ENCODE results near the gene SDHAF4. TPM values are rescaled to one million over a fixed set of nuclear protein-coding genes. Genes with fewer than 3 reads are reported as not detected.
A peak's percentile ranks its signal among the peaks of the same experiment; 100 is the strongest.
"Not testable (repeated sequence)": the region's sequence is repeated elsewhere in the genome, so short reads cannot be mapped to it uniquely, and the experiment has no call there.

Gene SDHAF4
- total and polyA plus RNA-seq, 5 experiments from 2014 or later, result 6.1 to 15.7 (median 8.7) TPM

GRCh38 chr6:70604254-70604653, 37.5 kb downstream of the SDHAF4 start:
- no peak overlapping the region for H3K4me3 Mint-ChIP-seq
- DNase-seq, result no peak
- peaks cover 0 to 16% (median 12%) of the 10 kb centered on the region in 3 donors for H3K36me3 Mint-ChIP-seq
- no peak for ATAC-seq
- H3K27me3 Mint-ChIP-seq, result peaks cover 0 to 5% (median 2%) of the 10 kb centered on the region in 5 donors
- no peak overlapping the region for H3K27ac Mint-ChIP-seq
- POLR2A ChIA-PET, result no interaction called here
- peaks cover 2 to 13% (median 9%) of the 10 kb centered on the region in 4 donors for H3K4me1 Mint-ChIP-seq
- H3K9me3 Mint-ChIP-seq, result peaks cover 0 to 19% (median 11%) of the 10 kb centered on the region in 9 donors

GRCh38 chr6:70607371-70607770, 40.6 kb downstream of the SDHAF4 start:
- Mint-ChIP-seq H3K4me1 (peaks cover 2 to 11% (median 8%) of the 10 kb centered on the region in 4 donors), H3K36me3 (peaks cover 0 to 16% (median 12%) of the 10 kb centered on the region in 3 donors), H3K9me3 (peaks cover 0 to 19% (median 11%) of the 10 kb centered on the region in 9 donors), H3K27ac (peak overlapping the region in 7 of 10 donors; percentile 1 to 92 (median 13)), H3K4me3 (peak overlapping the region in 5 of 10 donors; percentile 1 to 68 (median 32))
- ATAC-seq, H3K27me3 Mint-ChIP-seq, POLR2A ChIA-PET: not testable (repeated sequence)
- DNase-seq, result peak in 2 of 10 donors; percentile 5 to 12

GRCh38 chr6:70609181-70609580, 42.5 kb downstream of the SDHAF4 start:
- H3K4me3 Mint-ChIP-seq, DNase-seq, H3K36me3 Mint-ChIP-seq, H3K27ac Mint-ChIP-seq, H3K27me3 Mint-ChIP-seq, ATAC-seq, POLR2A ChIA-PET: not testable (repeated sequence)
- Mint-ChIP-seq H3K9me3 (peaks cover 0 to 19% (median 8%) of the 10 kb centered on the region in 9 donors), H3K4me1 (peaks cover 2 to 11% (median 8%) of the 10 kb centered on the region in 4 donors)

DNA sequence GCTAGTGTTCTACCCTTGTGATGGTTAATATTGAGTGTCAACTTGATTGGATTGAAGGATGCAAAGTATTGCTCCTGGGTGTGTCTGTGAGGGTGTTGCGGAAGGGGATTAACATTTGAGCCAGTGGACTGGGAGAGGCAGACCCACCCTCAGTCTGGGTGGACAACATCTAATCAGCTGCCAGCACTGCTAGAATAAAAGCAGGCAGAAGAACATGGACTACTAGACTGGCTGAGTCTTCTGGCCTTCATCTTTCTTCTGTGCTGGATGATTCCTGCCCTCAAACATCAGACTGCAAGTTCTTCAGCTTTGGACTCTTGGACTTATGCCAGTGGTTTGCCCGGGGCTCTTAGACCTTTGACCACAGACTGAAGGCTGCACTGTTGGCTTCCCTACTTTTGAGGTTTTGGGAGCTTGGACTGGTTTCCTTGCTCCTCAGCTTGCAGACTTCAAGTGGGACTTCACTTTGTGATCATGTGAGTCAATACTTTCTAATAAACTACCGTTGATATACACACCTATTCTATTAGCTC, 50.1 kb downstream of the SDHAF4 start:
- POLR2A ChIA-PET, result no interaction called here
- no peaks in the 10 kb centered on the region for H3K4me1 Mint-ChIP-seq
- no peak for ATAC-seq
- H3K4me3 Mint-ChIP-seq, result no peak overlapping the region
- DNase-seq, result no peak
- H3K27me3 Mint-ChIP-seq, result peaks cover 0 to 6% (median 0%) of the 10 kb centered on the region in 5 donors
- no peaks in the 10 kb centered on the region for H3K36me3 Mint-ChIP-seq
- H3K9me3 Mint-ChIP-seq, result no peaks in the 10 kb centered on the region
- no peak overlapping the region for H3K27ac Mint-ChIP-seq

DNA sequence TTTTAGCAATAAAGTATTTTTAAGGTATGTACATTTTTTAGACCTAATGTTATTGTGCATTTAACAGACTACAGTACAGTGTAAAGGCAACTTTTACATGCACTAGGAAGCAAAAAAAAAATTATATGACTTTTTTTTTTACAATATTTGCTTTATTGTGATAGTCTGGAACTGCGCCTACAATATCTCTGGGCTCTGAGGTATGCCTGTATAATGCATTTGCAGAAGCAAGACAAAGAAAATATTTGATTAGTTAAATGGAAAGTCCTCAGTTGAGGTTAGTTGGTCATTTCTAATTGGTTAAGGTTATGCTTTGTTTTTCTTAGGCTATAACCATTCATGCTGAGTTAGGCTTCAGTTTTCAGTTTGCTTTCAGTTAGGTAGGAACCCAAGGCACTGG, 54.0 kb downstream of the SDHAF4 start:
- DNase-seq (no peak), ATAC-seq (no peak)
- Mint-ChIP-seq H3K9me3 (no peaks in the 10 kb centered on the region), H3K4me1 (no peaks in the 10 kb centered on the region), H3K36me3 (no peaks in the 10 kb centered on the region), H3K27ac (no peak overlapping the region), H3K27me3 (peaks cover 0 to 3% (median 0%) of the 10 kb centered on the region in 5 donors), H3K4me3 (no peak overlapping the region)
- POLR2A ChIA-PET, result no interaction called here

GRCh38 chr6:70622461-70622860, 55.7 kb downstream of the SDHAF4 start:
- Mint-ChIP-seq H3K36me3 (no peaks in the 10 kb centered on the region), H3K9me3 (no peaks in the 10 kb centered on the region), H3K27me3 (peaks cover 0 to 1% (median 0%) of the 10 kb centered on the region in 5 donors), H3K4me1 (no peaks in the 10 kb centered on the region), H3K4me3 (no peak overlapping the region), H3K27ac (no peak overlapping the region)
- ATAC-seq, result no peak
- DNase-seq, result no peak
- POLR2A ChIA-PET, result no interaction called here

DNA sequence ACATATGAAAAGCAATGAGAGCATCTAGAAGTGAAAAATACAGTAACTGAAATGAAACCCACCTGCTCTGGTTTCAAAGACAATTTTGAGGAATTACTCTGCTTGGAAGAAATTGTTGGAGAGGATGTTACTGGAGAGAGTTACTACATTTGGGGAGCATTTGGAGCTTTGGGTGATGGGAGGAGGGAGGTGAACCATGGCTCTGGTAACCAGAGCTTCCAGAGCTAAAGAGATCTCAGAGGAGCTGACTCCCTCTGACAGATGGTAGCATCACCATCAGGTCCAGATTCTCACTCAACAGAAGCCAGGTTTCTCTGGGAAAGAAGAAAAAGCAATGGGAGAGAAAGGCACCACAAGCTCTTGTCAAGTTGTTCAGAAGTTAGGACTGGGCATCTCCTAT, 58.7 kb downstream of the SDHAF4 start:
- POLR2A ChIA-PET, result no interaction called here
- Mint-ChIP-seq H3K9me3 (no peaks in the 10 kb centered on the region), H3K4me3 (no peak overlapping the region), H3K36me3 (no peaks in the 10 kb centered on the region), H3K27ac (no peak overlapping the region), H3K4me1 (no peaks in the 10 kb centered on the region), H3K27me3 (peaks cover 0 to 1% (median 0%) of the 10 kb centered on the region in 5 donors)
- no peak for ATAC-seq
- DNase-seq, result no peak

DNA sequence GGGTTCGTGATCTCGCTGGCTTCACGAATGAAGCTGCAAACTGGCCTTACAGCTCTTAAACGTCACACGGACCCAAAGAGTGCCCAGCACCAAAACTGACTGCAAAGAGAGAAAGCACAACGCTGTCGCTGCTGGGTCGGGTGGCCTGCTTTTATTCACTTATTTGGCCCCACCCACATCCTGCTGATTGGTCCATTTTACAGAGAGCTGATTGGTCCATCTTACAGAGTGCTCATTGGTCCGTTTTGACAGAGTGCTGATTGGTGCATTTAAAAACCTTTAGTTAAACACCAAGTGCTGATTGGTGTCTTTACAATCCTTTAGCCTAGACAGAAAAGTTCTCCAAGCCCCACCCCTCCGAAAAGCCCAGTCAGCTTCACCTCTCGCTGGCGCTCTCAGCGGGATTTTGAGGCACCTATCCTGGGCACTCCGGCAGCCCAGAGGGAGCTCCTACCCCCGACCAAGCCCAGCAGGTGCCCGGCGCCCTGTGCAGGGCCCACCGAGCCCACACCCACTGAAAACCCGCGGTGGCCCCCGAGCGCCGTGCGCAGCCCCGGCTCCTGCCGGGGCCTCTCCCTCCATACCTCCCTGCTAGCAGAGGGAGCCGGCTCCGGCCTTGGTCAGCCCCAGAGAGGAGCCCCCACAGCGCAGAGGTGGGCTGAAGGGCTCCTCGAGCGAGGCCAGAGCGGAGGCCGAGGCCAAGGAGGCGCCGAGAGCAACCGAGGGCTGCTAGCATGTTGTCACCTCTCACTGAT, 60.9 kb downstream of the SDHAF4 start:
- H3K27me3 Mint-ChIP-seq, result no peaks in the 10 kb centered on the region
- no peak overlapping the region for H3K4me3 Mint-ChIP-seq
- H3K4me1 Mint-ChIP-seq, result no peaks in the 10 kb centered on the region
- no peaks in the 10 kb centered on the region for H3K36me3 Mint-ChIP-seq
- H3K9me3 Mint-ChIP-seq, result no peaks in the 10 kb centered on the region
- no peak for DNase-seq
- no peak overlapping the region for H3K27ac Mint-ChIP-seq
- POLR2A ChIA-PET, result no interaction called here
- no peak for ATAC-seq

GRCh38 chr6:70629929-70630328, 63.2 kb downstream of the SDHAF4 start:
- Mint-ChIP-seq H3K4me1 (no peaks in the 10 kb centered on the region), H3K27me3 (no peaks in the 10 kb centered on the region), H3K36me3 (no peaks in the 10 kb centered on the region), H3K4me3 (no peak overlapping the region), H3K27ac (no peak overlapping the region), H3K9me3 (no peaks in the 10 kb centered on the region)
- ATAC-seq (no peak), DNase-seq (no peak)
- POLR2A ChIA-PET, result no interaction called here

- Mint-ChIP-seq H3K27ac (no peak overlapping the region), H3K9me3 (no peaks in the 10 kb centered on the region), H3K4me3 (no peak overlapping the region), H3K36me3 (no peaks in the 10 kb centered on the region), H3K4me1 (no peaks in the 10 kb centered on the region), H3K27me3 (no peaks in the 10 kb centered on the region)
- DNase-seq (no peak), ATAC-seq (no peak)
- POLR2A ChIA-PET, result no interaction called here
These were observed 67.1 kb downstream of the SDHAF4 start for GRCh38 chr6:70633870-70634269.

- POLR2A ChIA-PET, result no interaction called here
- H3K27ac Mint-ChIP-seq, result no peak overlapping the region
These were observed 69.9 kb downstream of the SDHAF4 start for GRCh38 chr6:70636596-70636995.

GRCh38 chr6:70638468-70638867, 71.7 kb downstream of the SDHAF4 start:
- DNase-seq (no peak), ATAC-seq (no peak)
- no peaks in the 10 kb centered on the region for H3K9me3 Mint-ChIP-seq
- H3K4me1 Mint-ChIP-seq, result no peaks in the 10 kb centered on the region
- H3K27me3 Mint-ChIP-seq, result no peaks in the 10 kb centered on the region
- H3K27ac Mint-ChIP-seq, result no peak overlapping the region
- POLR2A ChIA-PET, result no interaction called here
- no peak overlapping the region for H3K4me3 Mint-ChIP-seq
- H3K36me3 Mint-ChIP-seq, result no peaks in the 10 kb centered on the region

More at GRCh38 chr6:70636596-70636995, 69.9 kb downstream of the SDHAF4 start:
- ATAC-seq, result no peak
- no peak for DNase-seq
- H3K4me3 Mint-ChIP-seq, result no peak overlapping the region
- no peaks in the 10 kb centered on the region for H3K9me3 Mint-ChIP-seq
- no peaks in the 10 kb centered on the region for H3K27me3 Mint-ChIP-seq
- no peaks in the 10 kb centered on the region for H3K4me1 Mint-ChIP-seq
- H3K36me3 Mint-ChIP-seq, result no peaks in the 10 kb centered on the region
